H1 (cell line): ENCODE data around the gene CCBE1.

Source experiments
- CREB1 ChIP-seq: IDR thresholded peaks from 2 replicates; pipeline ENCODE4 v1.6.1; 2012; ENCODE audit warnings: inconsistent platforms
- EZH2 ChIP-seq: fragments of 200-600 bp; sonication (generic); IDR thresholded peaks from 2 replicates; pipeline ENCODE4 v1.7.1; 2012; ENCODE audit warnings: low read depth, mild to moderate bottlenecking, moderate library complexity, low read length, inconsistent platforms; ENCODE audit not compliant: severe bottlenecking
- GABPA ChIP-seq: IDR thresholded peaks from 2 replicates; pipeline ENCODE4 v1.6.1; 2011; ENCODE audit warnings: mild to moderate bottlenecking, low read length, moderate library complexity, borderline replicate concordance; ENCODE audit not compliant: insufficient read depth
- POLR2A ChIP-seq, 2 experiments: IDR thresholded peaks; 1 replicate in 1 of 2; 2 replicates in 1 of 2; pipeline ENCODE4 v1.6.1; 2011; ENCODE audit warnings: low read depth in 2 of 2, low read length in 2 of 2, mild to moderate bottlenecking in 2 of 2; ENCODE audit errors: control extremely low read depth in 1 of 2
- RXRA ChIP-seq: IDR thresholded peaks from 2 replicates; pipeline ENCODE4 v1.6.1; 2011; ENCODE audit warnings: low read depth, mild to moderate bottlenecking, low read length, moderate library complexity; ENCODE audit not compliant: insufficient read depth
- SP1 ChIP-seq: IDR thresholded peaks from 2 replicates; pipeline ENCODE4 v1.6.1; 2011; ENCODE audit warnings: low read depth, low read length
- SP2 ChIP-seq: IDR thresholded peaks from 2 replicates; pipeline ENCODE4 v1.6.1; 2012; ENCODE audit warnings: mild to moderate bottlenecking, low read length, inconsistent platforms
- TCF12 ChIP-seq: IDR thresholded peaks from 2 replicates; pipeline ENCODE4 v1.6.1; 2011; ENCODE audit warnings: low read depth, mild to moderate bottlenecking, low read length
- ZNF274 ChIP-seq: IDR thresholded peaks from 2 replicates; pipeline ENCODE4 v1.7.0; 2012; ENCODE audit warnings: low read length, borderline replicate concordance; ENCODE audit errors: extremely low read depth
- TF ChIP-seq, protein P1 (sequence below), 3 experiments: IDR thresholded peaks; 1 replicate in 2 of 3; 2 replicates in 1 of 3; pipeline versions ENCODE4 v1.5.1 to v1.6.1; 2011; ENCODE audit warnings: low read length in 3 of 3, mild to moderate bottlenecking in 3 of 3, inconsistent platforms in 2 of 3, low read depth in 1 of 3, moderate library complexity in 1 of 3; ENCODE audit not compliant: insufficient read depth in 1 of 3; ENCODE audit errors: control extremely low read depth in 1 of 3

DNA sequence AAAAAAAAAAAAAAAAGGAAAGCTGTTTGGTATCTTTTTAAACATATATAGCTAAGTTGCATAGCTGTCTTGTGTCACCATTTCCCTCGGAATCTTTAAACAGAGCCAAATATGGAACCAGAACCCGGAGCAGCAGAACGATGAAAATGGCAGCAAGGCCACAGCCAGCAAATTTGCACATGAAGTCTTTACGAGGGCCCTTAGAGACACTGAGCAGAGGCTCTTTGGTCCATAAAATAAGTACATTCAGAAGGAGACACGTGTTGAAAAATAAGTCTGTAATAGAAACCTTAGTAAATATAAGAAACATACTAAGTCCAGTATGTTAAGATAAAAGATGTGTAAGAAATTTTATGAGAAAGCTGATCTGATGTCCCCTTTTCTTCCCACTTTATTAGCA lies 16.2 kb downstream of the CCBE1 start:
- TF ChIP-seq TCF12 (no peak), POLR2A (IDR thresholded peaks at IDR 0.05; ENCODE audit: control extremely low read depth in 1 of 2, low read depth in 2 of 2, low read length in 2 of 2) (no peak), EZH2 (no peak), RXRA (no peak), ZNF274 (no peak), CREB1 (no peak), GABPA (no peak), SP1 (no peak), SP2 (no peak)
- TF ChIP-seq, protein P1, sequence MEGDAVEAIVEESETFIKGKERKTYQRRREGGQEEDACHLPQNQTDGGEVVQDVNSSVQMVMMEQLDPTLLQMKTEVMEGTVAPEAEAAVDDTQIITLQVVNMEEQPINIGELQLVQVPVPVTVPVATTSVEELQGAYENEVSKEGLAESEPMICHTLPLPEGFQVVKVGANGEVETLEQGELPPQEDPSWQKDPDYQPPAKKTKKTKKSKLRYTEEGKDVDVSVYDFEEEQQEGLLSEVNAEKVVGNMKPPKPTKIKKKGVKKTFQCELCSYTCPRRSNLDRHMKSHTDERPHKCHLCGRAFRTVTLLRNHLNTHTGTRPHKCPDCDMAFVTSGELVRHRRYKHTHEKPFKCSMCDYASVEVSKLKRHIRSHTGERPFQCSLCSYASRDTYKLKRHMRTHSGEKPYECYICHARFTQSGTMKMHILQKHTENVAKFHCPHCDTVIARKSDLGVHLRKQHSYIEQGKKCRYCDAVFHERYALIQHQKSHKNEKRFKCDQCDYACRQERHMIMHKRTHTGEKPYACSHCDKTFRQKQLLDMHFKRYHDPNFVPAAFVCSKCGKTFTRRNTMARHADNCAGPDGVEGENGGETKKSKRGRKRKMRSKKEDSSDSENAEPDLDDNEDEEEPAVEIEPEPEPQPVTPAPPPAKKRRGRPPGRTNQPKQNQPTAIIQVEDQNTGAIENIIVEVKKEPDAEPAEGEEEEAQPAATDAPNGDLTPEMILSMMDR (IDR thresholded peaks at IDR 0.05; ENCODE audit: control extremely low read depth in 1 of 3, insufficient read depth in 1 of 3, low read depth in 1 of 3, low read length in 3 of 3): no peak
